ENCODE measurements around the gene DLG2.

The DLG2 gene

DNA sequence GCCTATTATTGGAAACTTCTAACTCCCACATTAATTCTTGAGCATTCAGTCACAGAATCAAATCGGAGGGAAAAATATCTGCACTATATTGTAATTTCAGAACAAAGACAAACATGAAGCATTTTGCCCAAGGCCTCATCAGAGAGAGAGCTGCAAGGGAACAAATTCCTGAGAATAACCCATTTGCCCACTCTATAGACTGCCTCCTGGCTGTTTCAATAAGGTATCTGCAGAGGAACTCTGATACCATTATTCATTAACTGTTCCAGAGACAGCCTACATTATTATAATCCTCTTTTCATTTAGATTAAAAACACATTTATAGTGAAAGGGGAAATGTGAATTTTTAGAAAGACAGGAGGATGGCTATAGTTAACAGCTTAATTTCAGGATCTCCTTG lies 663.9 kb downstream of the DLG2 start:
- FAIRE-seq = no peak

DNA sequence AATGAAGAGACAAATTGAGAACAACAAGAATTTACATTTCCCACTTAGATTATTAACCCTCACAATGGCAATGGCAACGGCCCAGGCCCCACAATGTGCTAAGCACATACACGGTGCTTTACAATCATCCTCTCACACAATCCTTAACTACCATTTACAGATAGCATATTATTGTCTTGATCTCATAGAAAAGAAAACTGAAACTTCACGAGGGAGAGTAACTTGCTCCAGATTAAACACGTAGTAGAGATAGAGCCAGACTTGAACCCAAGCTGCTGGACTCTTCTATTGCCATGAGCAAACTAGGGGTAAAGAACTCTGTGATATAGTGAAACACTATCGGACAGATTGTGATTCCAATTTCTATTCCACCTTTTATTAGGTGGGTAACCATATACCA lies 665.1 kb downstream of the DLG2 start:
- FAIRE-seq = no peak

DNA sequence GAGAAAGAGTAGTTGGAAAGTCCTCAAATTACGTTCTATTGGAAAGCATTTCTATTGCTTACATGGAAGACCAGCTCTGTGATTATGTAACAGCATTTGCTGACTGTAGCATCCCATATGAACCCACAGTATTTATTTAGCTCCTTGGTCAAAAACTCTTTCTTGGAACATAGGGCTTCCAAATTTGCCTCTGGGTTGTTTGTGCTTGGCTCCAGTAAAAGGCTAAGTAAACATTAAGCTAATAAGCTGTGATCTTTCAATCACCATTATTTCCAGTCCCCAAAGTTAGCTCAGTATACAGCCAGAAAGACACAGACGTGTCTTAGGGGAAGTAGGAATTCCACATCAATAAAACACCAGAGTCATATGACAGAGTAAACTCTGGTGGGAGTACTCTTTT lies 668.8 kb downstream of the DLG2 start:
- no peak for FAIRE-seq

DNA sequence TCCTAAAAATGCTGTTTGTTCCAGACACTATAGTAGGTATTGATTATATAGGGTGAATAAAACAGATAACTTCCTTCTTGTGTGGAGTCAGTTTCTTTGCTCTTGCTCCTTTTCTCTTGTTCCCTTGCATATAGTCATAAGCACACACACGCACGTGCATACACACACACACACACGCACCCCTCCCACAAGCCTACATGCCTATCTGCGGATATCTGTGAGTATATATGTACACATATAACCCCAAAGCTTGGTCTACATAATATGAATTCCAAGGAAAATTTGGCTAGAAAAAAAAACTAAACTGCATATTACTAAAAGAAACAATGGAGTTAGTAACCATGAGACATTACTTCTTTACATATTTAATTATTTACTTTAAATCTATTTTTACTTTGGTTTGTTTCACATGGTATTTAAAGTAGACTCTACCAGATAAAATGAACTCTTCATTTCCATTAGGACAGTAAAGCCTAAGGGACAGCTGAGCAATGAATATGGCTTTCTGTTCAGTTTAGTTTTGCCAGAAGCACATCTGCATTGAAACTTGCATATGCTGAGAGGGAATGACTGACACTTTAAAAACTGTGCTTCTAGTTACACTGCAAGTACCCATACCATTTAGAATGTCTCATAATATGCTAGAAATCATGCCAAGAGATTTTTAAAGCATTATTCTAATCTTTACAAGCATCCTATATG lies 676.4 kb downstream of the DLG2 start:
- FAIRE-seq = no peak

DNA sequence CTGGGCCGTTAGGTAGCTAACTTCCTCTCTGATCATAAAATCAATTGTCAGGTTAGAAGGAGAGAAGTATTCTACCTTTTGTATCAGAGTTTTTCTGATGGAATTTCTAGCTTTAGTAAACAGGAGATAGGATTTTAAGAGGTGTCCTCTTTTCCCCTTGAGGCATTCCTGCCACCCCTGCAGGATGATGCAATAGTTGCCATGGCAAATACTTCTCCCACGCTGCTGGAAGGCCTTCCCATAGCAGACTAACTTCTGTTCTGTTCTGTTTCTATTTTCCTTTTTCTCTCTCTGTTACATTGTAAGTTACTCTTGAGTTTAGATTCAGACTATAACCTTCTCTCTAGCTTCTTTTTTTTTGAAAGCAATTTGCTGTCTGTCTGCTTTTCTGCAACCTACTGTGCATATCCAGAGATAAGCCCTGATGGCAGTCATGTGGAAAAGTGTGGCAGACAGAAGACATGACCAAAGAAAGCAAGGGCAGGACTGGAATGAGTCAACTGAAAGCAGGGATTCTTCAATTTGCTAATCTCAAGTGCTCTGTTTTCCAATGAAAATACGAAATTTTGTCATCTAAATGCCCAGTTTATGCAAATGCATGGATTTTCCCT lies 679.1 kb downstream of the DLG2 start:
- FAIRE-seq = no peak

DNA sequence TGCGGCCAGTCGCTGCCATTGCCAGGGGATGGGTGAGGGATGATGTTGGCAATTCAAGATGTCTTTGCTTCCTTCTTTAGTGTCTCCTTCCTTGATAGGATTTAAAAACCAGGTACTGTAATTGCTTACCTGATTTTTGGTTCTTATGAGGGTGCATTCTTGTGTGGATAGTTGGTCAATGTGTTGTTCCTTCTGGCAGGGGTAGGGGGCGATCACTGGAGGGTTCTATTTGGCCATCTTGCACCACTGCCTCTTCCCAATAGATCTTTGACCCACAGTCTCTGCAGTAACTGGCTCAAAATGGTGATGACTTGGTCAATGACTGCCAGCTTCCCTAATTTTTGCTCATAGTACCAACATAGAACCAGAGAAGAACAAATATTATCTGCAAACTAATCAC lies 680.1 kb downstream of the DLG2 start:
- FAIRE-seq = no peak

DNA sequence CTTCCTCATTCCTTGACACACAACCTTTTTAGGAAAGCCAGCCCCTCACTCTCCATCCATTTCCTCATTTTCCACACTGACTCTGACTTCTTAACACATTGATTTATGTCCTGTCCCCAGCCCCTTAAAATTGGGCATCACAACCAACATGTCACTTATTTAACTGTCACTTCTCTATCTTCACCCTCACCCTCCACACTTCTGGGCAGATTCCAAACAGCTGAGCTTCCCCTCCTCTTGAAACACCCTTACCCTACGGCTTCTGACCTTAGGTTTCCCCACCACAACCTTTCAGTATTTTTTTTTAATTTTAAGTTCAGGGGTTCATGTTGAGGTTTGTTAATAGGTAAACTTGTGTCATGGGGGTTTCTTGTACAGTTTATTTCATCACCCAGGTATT lies 696.3 kb downstream of the DLG2 start:
- FAIRE-seq = no peak

DNA sequence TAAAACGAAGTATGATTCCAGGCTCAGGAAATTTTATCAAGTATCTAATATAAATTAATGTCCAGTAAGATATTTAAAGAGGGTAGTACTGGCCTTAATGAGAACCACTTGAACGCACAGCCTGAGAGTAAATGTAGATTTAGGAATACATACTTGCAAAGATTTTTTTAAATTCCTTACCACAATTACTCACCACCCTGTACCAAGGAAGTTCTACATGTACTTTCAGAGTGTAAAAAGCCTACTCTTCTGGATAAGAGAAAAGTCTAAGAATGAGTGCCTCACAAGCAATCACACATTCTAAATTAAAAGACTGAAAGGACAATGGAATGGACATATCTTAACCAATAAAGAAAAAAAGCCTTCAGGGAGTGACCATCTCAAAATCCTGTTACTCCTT lies 697.4 kb downstream of the DLG2 start:
- no peak for FAIRE-seq

DNA sequence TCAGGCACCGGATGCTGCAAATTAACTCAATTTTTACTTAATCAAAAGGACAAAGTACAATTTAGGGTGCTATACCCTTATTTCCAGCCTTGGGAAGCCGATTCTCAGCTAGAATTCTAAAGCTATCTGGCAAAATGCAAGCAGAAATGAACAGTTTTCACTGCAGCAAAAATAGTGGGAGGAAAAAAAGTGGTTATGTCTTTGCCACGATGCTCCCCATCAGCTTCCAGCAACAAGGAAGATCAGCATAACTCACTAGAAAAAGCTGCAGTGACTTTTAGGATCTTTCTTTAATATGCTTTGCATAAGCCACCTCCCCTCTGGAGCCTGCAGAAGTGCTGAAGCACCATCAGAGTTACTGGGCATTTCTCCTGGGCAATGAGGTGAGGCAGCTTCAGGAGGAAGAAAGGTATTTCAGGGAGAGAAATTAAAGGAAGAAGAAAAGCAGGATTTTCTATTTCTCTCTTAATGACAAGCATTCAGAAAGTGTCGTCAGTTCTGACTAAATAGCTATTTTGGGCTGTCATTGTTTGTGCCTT lies 702.9 kb downstream of the DLG2 start:
- no peak for FAIRE-seq

DNA sequence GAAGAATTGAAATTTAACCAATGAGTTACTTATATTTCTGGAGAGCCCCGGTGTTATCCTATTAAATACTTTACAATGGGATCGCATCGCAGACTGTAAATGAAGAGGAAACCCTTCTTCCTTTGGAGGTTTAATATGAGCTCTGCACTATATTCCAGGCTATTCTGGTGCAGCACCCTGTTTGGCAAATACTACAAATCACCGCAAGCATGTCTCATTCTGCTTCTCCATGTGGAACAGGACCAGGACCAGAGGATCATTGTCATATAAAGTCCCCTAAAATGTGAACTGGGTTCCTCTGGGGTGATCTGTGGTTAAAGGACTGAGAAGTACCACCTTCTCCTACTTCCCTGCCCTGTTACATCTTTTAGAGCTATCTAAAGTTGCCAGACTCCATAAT lies 703.7 kb downstream of the DLG2 start:
- no peak for FAIRE-seq

DNA sequence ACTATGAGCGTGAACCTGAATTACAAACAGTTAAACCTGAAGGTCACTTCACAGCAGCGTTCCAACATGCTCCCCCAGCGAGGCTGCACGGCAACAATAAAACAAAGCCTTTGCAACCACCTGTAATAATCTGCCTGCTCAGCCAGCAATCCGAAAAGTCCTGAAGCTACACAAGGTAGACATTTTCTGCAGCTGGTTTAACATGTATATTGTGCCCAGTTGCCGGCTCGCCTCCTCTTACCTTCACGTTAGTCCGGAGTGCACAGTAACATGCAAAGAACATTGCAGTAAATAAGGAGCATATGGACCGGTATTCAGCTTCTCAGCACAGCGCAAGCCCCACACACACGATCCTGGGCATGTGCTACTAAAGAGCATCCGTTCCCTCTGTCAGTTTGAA lies 704.3 kb downstream of the DLG2 start:
- no peak for FAIRE-seq

DNA sequence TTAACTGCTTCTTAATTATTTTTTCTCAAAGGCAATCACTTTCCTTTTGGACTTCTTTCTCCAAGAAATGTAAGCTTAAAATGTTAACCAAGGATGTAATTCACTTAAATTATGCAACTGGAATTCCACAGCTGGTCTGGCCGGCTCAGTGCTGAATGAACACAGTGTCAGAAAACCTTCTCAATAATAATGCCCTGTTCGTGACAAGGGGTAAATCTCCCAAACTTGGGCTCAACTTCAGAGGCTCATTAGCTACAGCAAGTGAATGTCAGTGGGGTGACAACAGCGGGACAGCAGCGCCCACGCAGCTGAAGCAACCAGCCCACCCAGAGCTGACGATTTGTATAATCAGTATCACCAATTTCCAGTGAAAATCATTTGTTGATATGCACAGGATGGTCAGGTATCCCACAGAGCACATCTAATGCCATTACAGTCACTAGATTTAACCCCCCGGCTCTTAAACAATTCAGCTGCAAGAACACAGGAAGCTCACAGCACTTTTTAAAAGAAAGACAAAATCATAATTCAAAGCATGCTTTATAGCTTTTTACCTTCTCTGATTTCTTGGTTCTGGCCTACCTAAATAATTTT lies 704.8 kb downstream of the DLG2 start:
- no peak for FAIRE-seq

DNA sequence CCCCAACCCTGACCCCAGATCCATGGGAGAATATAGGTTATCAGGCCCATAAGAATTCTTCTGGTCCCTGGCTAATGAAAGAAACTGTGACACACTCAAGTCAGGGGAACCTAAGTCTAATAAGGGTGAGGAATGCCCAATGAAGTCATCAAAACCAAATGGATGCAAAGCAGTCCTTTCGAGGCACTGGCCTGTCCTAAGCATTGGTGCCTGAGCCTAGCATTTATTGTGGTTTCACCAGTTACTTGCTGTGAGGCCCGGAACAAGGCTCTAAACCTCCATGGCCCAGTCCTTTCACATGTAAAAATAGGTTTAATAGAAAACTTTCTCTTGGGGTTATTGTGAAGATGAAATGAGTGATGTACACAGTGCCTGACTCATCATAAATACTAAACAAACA lies 712.6 kb downstream of the DLG2 start:
- FAIRE-seq = no peak

DNA sequence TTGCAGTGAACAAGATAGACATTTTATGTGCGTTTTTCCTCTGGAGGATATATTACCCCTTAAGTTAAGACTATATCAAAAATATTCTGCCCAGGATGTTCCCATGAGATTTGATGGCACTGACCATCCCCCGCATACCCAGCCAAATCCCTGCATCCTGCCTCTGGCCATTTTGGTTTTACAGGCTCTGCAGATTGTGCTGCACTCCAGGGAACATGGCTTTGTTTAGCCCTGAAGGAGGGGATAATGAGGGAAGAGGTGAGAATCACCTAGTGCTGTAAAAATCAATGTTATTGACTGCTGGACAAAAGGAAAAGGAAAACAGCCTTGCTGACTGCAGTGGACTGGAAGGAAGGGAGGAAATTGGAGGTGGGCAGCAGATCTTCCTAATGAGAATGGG lies 717.4 kb downstream of the DLG2 start:
- no peak for FAIRE-seq

DNA sequence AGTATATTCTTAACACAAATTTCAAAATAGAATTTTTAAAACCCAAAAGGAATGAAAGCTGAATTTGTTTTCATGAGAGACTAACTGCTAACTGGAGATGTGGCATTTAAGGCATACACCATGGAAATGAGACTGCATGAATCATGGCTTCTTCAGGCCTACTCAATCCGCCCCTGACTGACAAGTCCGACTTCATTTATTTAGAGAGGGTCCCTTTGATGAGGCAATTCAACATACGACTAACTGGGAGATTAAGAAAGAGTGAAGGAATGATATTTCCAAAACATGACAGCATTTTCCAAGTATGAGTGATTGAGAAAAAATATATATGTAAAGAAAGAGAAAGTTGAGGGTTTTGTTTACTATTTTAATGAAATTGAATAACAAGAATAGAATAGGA lies 720.1 kb downstream of the DLG2 start:
- no peak for FAIRE-seq

DNA sequence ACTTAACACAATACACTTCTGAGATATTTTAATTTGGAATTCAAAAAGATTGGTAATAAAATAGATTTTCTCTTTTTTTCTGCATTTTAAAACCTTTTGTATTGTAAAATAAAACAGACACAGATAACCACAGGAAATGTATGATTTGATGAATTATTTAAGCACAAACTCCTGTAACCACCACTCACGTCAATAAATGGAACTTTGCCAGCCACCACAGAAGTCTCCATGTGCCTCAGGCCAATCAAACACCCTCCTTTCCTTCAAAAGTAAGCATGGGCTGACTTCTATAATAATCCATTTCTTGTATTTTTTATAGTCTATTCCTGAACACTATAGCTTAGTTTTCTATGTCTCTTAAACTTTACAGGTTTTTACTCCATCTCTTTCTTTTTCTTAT lies 721.7 kb downstream of the DLG2 start:
- FAIRE-seq = no peak

DNA sequence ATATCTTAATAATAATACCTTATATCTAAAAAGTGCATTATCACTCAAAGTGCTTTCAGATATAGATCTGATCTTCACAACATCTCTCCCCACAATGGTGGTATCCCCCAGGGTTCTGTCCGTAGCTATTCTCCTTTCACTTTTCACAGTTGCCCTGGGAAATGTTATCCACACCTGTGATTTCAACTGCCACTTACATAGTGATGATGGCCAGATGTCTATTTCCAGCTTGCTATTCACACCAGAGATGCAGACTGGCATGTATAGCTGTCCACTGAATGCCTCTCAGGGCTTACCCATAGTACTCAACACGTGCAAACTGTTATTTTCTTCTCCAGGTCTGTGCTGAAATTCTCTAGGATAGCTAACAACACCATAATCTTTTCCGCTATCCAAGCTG lies 724.7 kb downstream of the DLG2 start:
- FAIRE-seq = no peak

DNA sequence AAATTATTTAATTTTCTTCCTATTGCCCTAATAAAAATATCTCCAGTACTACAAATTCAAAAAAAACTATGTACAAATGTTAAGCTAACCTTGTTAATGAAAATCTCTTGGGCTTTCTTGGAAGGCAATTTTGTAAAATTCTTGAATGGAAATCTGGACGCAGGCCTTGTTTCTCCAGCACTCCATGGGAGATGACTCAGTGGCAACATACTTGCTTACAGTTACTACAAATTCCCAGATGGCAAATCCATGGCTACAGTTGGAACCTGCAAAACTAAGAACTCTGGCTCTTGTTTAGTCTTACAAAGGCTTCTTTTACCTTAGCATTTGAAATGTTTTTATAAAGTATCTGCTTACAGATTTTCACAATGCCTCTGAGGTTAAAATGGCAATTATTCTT lies 725.2 kb downstream of the DLG2 start:
- no peak for FAIRE-seq

DNA sequence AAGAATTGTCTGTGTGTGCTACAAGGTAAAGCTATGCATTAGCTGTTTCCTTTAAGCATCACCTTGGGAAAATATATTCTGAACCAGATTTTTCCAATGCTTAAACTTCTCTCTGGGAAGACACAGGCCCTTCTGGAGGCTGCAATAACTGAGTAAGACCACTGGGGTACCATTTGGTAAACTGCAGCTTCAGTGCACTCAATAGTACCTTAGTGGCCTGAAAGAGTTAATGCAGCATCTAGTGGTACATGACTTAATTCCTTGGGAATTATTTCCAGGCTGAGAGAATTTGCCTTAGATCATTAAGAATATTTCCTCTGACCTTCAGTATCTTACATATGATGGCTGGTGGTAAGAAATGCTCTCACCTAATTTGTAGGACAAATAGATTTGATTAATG lies 727.4 kb downstream of the DLG2 start:
- FAIRE-seq = no peak

DNA sequence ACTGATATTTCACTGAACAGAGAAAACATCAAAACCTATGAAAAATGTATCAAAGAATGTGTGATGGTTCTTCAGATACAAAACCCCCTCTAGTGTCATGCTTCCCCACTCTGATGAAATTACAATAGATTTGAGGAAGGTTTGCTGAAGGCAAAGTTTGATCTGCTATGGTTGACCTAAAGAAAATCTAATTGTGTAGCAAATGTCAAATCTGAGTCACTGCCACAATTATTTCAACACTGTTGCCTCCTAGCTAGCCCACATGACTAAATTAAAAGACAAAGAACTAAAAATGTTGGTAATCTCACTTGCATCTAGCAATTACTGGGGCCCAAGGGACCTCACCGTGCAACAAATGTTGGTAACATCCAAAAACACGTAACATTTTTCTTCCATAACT lies 728.0 kb downstream of the DLG2 start:
- FAIRE-seq = no peak

DNA sequence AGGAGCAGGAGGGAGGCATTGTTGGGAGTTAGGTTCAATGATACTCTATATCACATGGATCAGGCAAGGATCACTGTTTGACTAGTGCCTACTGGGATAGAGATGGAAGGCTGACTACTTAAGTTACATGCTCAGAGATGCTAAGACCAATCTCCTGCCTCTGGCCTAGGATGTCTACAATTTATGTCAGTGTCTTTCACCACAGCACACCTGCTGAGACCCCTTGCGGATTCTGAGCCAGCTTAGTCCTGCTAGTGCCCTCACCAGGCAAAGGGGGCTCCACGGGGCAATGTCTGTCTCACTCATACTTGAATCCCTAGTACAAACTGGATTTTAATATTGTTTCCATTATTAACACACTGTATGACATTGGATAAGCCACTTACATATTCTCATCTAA lies 732.5 kb downstream of the DLG2 start:
- no peak for FAIRE-seq

DNA sequence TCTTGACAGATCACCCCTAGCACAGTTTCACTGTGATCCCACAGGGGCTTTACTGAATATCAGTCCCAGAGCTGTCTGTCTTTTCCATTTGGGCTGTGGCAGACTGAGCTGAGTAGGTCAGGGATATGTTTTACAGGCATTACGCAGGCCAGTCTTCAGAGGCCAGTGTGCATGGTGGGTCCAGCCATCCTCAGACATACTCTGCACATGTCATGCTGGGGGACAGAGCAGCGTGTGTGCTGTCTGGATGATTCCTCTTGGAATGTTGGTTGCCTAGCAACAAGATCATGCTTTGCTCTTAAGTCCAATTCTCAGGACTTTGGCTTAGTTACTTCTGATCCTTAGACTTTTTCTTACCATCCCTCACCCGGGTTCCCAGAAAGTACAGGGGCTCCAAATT lies 736.5 kb downstream of the DLG2 start:
- FAIRE-seq = no peak

DNA sequence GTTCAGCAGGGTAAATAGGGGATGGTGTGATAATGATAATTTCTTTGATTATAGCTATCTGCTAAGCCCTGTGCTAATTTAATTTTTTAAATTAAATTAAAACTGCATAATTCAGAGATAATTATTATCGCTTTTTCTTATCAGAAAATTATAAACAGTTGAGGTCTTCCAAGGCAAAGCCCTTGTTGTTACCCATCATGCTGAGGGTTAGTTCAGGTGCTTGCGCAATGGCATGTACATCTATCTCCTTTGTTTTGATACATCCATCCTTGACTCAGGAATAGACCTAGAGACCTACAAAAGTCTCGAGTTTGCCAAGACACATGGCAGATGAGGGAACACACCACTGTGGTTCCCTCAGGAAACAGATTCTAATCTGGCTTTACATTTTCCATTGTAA lies 737.6 kb downstream of the DLG2 start:
- no peak for FAIRE-seq

DNA sequence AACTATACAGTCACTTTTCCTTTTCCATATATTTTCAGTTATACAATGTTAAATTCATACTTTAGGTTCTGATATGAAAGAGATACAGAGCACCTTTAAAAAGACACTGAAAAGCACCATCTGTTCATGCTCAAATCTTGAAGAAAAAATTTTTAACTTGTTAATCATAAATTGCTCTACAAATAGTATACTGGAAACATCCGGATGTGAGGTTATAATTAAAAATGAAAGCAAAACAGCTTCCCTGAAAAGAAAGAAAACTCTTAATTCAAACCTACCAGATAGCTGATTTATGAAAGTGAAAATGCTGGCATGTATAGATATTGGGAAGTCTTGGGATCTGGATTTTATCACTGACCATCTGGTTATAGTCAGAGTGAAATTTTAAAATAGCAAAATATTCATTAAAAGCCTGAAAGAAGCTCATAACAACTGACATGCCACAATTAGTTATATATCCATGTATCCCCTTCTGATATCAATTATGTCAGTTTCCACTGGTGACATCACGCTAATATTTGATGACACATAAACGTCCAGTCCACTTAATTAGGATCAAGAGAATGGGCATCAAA lies 740.0 kb downstream of the DLG2 start:
- no peak for FAIRE-seq
